IMR-90 (cell line): Measurements from ENCODE around the gene GGN.

Experiments used
- BHLHE40 ChIP-seq: fragments of 150-350 bp; IDR thresholded peaks from 2 replicates; pipeline ENCODE4 v1.6.1; 2016; ENCODE audit warnings: mild to moderate bottlenecking, low read depth, low read length
- CEBPB ChIP-seq: IDR thresholded peaks from 2 replicates; pipeline ENCODE4 v1.6.1; 2012; ENCODE audit warnings: low read depth, low read length, improper control_type of control experiment
- CHD1 ChIP-seq: IDR thresholded peaks from 2 replicates; pipeline ENCODE4 v1.6.1; 2012; ENCODE audit warnings: low read depth, low read length, improper control_type of control experiment
- MAFK ChIP-seq: IDR thresholded peaks from 2 replicates; pipeline ENCODE4 v1.6.1; 2012; ENCODE audit warnings: low read depth, low read length, improper control_type of control experiment
- MAZ ChIP-seq: IDR thresholded peaks from 2 replicates; pipeline ENCODE4 v1.6.1; 2012; ENCODE audit warnings: low read depth, mild to moderate bottlenecking, low read length, improper control_type of control experiment, moderate library complexity, borderline replicate concordance
- MXI1 ChIP-seq: IDR thresholded peaks from 2 replicates; pipeline ENCODE4 v1.6.1; 2012; ENCODE audit warnings: low read depth, mild to moderate bottlenecking, low read length, moderate library complexity, borderline replicate concordance
- NFE2L2 ChIP-seq: fragments of 150-350 bp; IDR thresholded peaks from 2 replicates; pipeline ENCODE4 v1.6.1; 2016; ENCODE audit warnings: low read depth, mild to moderate bottlenecking, low read length
- POLR2A ChIP-seq: IDR thresholded peaks from 2 replicates; pipeline ENCODE4 v1.6.1; 2012; ENCODE audit warnings: mild to moderate bottlenecking, low read depth, low read length
- RAD21 ChIP-seq: IDR thresholded peaks from 2 replicates; pipeline ENCODE4 v1.6.1; 2012; ENCODE audit warnings: low read length, improper control_type of control experiment
- RCOR1 ChIP-seq: IDR thresholded peaks from 2 replicates; pipeline ENCODE4 v1.6.1; 2012; ENCODE audit warnings: mild to moderate bottlenecking, low read length, improper control_type of control experiment; ENCODE audit not compliant: insufficient replicate concordance
- RFX5 ChIP-seq: IDR thresholded peaks from 2 replicates; pipeline ENCODE4 v1.8.0; 2012; ENCODE audit warnings: low read depth, mild to moderate bottlenecking, low read length, moderate library complexity
- SMC3 ChIP-seq: fragments of 150-350 bp; IDR thresholded peaks from 2 replicates; pipeline ENCODE4 v1.6.1; 2016; ENCODE audit warnings: low read depth, mild to moderate bottlenecking, antibody characterized with exemption, low read length, moderate library complexity
- TF ChIP-seq, protein P1 (sequence below): conservative IDR thresholded peaks from 2 replicates; pipeline ENCODE4 v1.5.1; 2012; ENCODE audit warnings: mild to moderate bottlenecking, low read depth, low read length, improper control_type of control experiment

DNA sequence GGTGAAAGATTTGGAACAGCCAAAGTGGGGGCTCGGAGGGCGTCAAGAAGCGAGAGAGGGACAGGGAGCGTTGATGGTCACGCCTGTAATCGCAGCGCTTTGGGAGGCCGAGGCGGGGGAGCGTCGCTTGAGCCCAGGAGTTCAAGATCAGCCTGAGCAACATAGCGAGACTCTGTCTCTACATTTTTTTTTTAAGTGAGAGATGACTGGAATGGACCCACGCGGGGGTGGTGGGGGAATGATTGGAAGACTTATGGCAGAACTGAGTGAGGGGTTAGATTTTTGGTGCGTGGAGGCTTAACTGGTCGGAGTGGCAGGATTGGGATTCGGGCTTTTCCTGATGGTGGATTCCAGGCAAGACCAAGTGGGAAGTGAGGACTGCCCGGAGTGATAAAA, 12.7 kb downstream of the GGN start:
- TF ChIP-seq, protein P1, sequence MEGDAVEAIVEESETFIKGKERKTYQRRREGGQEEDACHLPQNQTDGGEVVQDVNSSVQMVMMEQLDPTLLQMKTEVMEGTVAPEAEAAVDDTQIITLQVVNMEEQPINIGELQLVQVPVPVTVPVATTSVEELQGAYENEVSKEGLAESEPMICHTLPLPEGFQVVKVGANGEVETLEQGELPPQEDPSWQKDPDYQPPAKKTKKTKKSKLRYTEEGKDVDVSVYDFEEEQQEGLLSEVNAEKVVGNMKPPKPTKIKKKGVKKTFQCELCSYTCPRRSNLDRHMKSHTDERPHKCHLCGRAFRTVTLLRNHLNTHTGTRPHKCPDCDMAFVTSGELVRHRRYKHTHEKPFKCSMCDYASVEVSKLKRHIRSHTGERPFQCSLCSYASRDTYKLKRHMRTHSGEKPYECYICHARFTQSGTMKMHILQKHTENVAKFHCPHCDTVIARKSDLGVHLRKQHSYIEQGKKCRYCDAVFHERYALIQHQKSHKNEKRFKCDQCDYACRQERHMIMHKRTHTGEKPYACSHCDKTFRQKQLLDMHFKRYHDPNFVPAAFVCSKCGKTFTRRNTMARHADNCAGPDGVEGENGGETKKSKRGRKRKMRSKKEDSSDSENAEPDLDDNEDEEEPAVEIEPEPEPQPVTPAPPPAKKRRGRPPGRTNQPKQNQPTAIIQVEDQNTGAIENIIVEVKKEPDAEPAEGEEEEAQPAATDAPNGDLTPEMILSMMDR: no peak
- no peak for TF ChIP-seq POLR2A
- TF ChIP-seq SMC3: no peak
- no peak for TF ChIP-seq RCOR1
- no peak for TF ChIP-seq CEBPB
- no peak for TF ChIP-seq BHLHE40
- TF ChIP-seq NFE2L2: no peak
- no peak for TF ChIP-seq CHD1
- no peak for TF ChIP-seq MXI1
- no peak for TF ChIP-seq RAD21
- no peak for TF ChIP-seq RFX5
- TF ChIP-seq MAZ: no peak
- TF ChIP-seq MAFK: no peak
